Measurements from ENCODE around the gene FAM89B.

The FAM89B gene

GRCh38 chr11:65613091-65613928 is 41.0 kb downstream of the FAM89B start:
- FAIRE-seq, result no peak

- FAIRE-seq, result peak; percentile 100
Measured at GRCh38 chr11:65615229-65615949, 43.1 kb downstream of the FAM89B start, which contains the start of gene PCNX3. TSS of gene PCNX3 (plus strand) at chr11:65615776. CDS start at chr11:65616312, 536 bp downstream.

- FAIRE-seq, result no peak
Measured at GRCh38 chr11:65615950-65616574, 43.7 kb downstream of the FAM89B start.

GRCh38 chr11:65616575-65617001 is 44.2 kb downstream of the FAM89B start:
- FAIRE-seq, result no peak

GRCh38 chr11:65617136-65617850 is 45.0 kb downstream of the FAM89B start:
- no peak for FAIRE-seq

GRCh38 chr11:65617990-65618751 is 45.8 kb downstream of the FAM89B start:
- no peak for FAIRE-seq

- no peak for FAIRE-seq
Measured at GRCh38 chr11:65618763-65619162, 46.4 kb downstream of the FAM89B start.

- no peak for FAIRE-seq
Measured at GRCh38 chr11:65619281-65619928, 47.1 kb downstream of the FAM89B start.

- no peak for FAIRE-seq
Measured at GRCh38 chr11:65620666-65621065, 48.3 kb downstream of the FAM89B start.

GRCh38 chr11:65621460-65621859 is 49.1 kb downstream of the FAM89B start:
- no peak for FAIRE-seq

- FAIRE-seq, result no peak
Measured at GRCh38 chr11:65622011-65622410, 49.7 kb downstream of the FAM89B start.

GRCh38 chr11:65623177-65623576 is 50.8 kb downstream of the FAM89B start:
- no peak for FAIRE-seq

All from G401.6 (cell line).